Right ventricle myocardium inferior (tissue), 1 donor: Measurements from ENCODE around the gene SLC2A14. TPM values are rescaled to one million over a fixed set of nuclear protein-coding genes. Genes with fewer than 3 reads are reported as not detected.
"Not testable (repeated sequence)": the region's sequence is repeated elsewhere in the genome, so short reads cannot be mapped to it uniquely, and the experiment has no call there.

Experiments
- ATAC-seq: fragments of 200-7000 bp; cut with Tn5 transposase; one replicate; pipeline ENCODE4 v1.9.1; 2020; ENCODE audit warnings: mild to moderate bottlenecking, moderate library complexity
- DNase-seq: peaks from one replicate; pipeline ENCODE4 v3.0.0; 2021; ENCODE audit errors: missing footprints
- intact Hi-C: fragments of 100-400 bp; cut with DNase I; formaldehyde crosslinking; loops from one replicate; pipeline ENCODE4 v1.11.0; 2022
- long read RNA-seq: library from polyadenylated mRNA; unstranded; transcript quantifications from one replicate; pipeline ENCODE4 v2.0.0, GENCODE V29; 2021
- total RNA-seq: library from RNA; stranded (reverse); fragmentation: NEBNext Ultra II Directional; extraction: Animal tissue kit (Norgen Biotek cat#: 25700); gene quantifications from one replicate; pipeline ENCODE4 v1.2.1, GENCODE V29; 2021
- donor health status: DM: no; HTN: yes; CAD: no; lungs with severe emphysema.

The SLC2A14 gene
- total RNA-seq: not detected
- long read RNA-seq: 0 reads

- intact Hi-C loops: no loop called here
- DNase-seq (no peak), ATAC-seq (no peak)
These were observed at the start of gene SLC2A14 for GRCh38 chr12:7872566-7873319. Gene SLC2A14, minus strand, starts transcription at chr12:7872915. Its CDS starts 3,035 bp downstream, at chr12:7869880.

GRCh38 chr12:7921181-7921580, 48.5 kb upstream of the SLC2A14 start:
- intact Hi-C loops, ATAC-seq, DNase-seq: not testable (repeated sequence)

GRCh38 chr12:7918268-7918590, 45.5 kb upstream of the SLC2A14 start:
- ATAC-seq, intact Hi-C loops, DNase-seq: not testable (repeated sequence)

- DNase-seq: no peak
- ATAC-seq: no peak
- intact Hi-C loops: no loop called here
These were observed 44.9 kb upstream of the SLC2A14 start for GRCh38 chr12:7917392-7918267.

GRCh38 chr12:7916936-7917335, 44.2 kb upstream of the SLC2A14 start:
- DNase-seq (no peak), ATAC-seq (peak; percentile 16)
- intact Hi-C loops: no loop called here

- intact Hi-C loops: no loop called here
- DNase-seq: no peak
- no peak for ATAC-seq
These were observed 43.1 kb upstream of the SLC2A14 start for GRCh38 chr12:7915661-7916403.

- ATAC-seq, DNase-seq, intact Hi-C loops: not testable (repeated sequence)
These were observed 37.4 kb upstream of the SLC2A14 start for GRCh38 chr12:7910106-7910505.

GRCh38 chr12:7907009-7907408, 34.3 kb upstream of the SLC2A14 start:
- DNase-seq (no peak), ATAC-seq (no peak)
- intact Hi-C loops: no loop called here

- ATAC-seq, intact Hi-C loops, DNase-seq: not testable (repeated sequence)
These were observed 33.6 kb upstream of the SLC2A14 start for GRCh38 chr12:7906303-7906702.

GRCh38 chr12:7905600-7906125, 32.9 kb upstream of the SLC2A14 start:
- intact Hi-C loops, ATAC-seq, DNase-seq: not testable (repeated sequence)

GRCh38 chr12:7905071-7905470, 32.4 kb upstream of the SLC2A14 start:
- no peak for DNase-seq
- intact Hi-C loops: no loop called here
- no peak for ATAC-seq

GRCh38 chr12:7902416-7902815, 29.7 kb upstream of the SLC2A14 start:
- ATAC-seq, DNase-seq, intact Hi-C loops: not testable (repeated sequence)

- no peak for ATAC-seq
These were observed 27.0 kb upstream of the SLC2A14 start for GRCh38 chr12:7899755-7900154.

GRCh38 chr12:7896726-7897125, 24.0 kb upstream of the SLC2A14 start:
- intact Hi-C loops, ATAC-seq, DNase-seq: not testable (repeated sequence)

More at GRCh38 chr12:7899755-7900154, 27.0 kb upstream of the SLC2A14 start:
- no peak for DNase-seq
- intact Hi-C loops: no loop called here

- DNase-seq (no peak), ATAC-seq (no peak)
- intact Hi-C loops: no loop called here
These were observed 19.7 kb upstream of the SLC2A14 start for GRCh38 chr12:7892186-7892980.

GRCh38 chr12:7884689-7885088, 12.0 kb upstream of the SLC2A14 start:
- ATAC-seq (no peak), DNase-seq (no peak)
- intact Hi-C loops: no loop called here

- DNase-seq, intact Hi-C loops, ATAC-seq: not testable (repeated sequence)
These were observed 9.0 kb upstream of the SLC2A14 start for GRCh38 chr12:7881736-7882120.
